Activated CD8-positive, alpha-beta memory T cell treated with anti-CD3 and anti-CD28 coated beads, Interleukin-2, amount 50 U/mL, for 1 hour (primary cell): ENCODE data around the gene CEP112.
"Not testable (repeated sequence)": the region's sequence is repeated elsewhere in the genome, so short reads cannot be mapped to it uniquely, and the experiment has no call there.

Source experiments
- DNase-seq: peaks from one replicate; pipeline ENCODE4 v3.0.0-alpha.2; 2020; ENCODE audit errors: extremely low read depth

CEP112 gene

GRCh38 chr17:65833214-65833613 is 358.7 kb downstream of the CEP112 start:
- DNase-seq, result no peak

GRCh38 chr17:65830356-65830755 is 361.6 kb downstream of the CEP112 start:
- DNase-seq, result no peak

GRCh38 chr17:65826577-65826976 is 365.4 kb downstream of the CEP112 start:
- DNase-seq, result not testable (repeated sequence)

- no peak for DNase-seq
Measured at GRCh38 chr17:65824901-65825300, 367.0 kb downstream of the CEP112 start.

GRCh38 chr17:65823713-65824112 is 368.2 kb downstream of the CEP112 start:
- no peak for DNase-seq

- no peak for DNase-seq
Measured at GRCh38 chr17:65820811-65821210, 371.1 kb downstream of the CEP112 start.

- DNase-seq, result no peak
Measured at GRCh38 chr17:65820306-65820705, 371.6 kb downstream of the CEP112 start.

- DNase-seq, result no peak
Measured at GRCh38 chr17:65819810-65820209, 372.1 kb downstream of the CEP112 start.

GRCh38 chr17:65817951-65818350 is 374.0 kb downstream of the CEP112 start:
- no peak for DNase-seq

- DNase-seq, result no peak
Measured at GRCh38 chr17:65814418-65814817, 377.5 kb downstream of the CEP112 start.

GRCh38 chr17:65813306-65813705 is 378.6 kb downstream of the CEP112 start:
- no peak for DNase-seq

GRCh38 chr17:65811043-65811442 is 380.9 kb downstream of the CEP112 start:
- DNase-seq, result no peak

- DNase-seq, result no peak
Measured at GRCh38 chr17:65809366-65809765, 382.6 kb downstream of the CEP112 start.

- not testable (repeated sequence) for DNase-seq
Measured at GRCh38 chr17:65808566-65808965, 383.4 kb downstream of the CEP112 start.

GRCh38 chr17:65807361-65807760 is 384.6 kb downstream of the CEP112 start:
- no peak for DNase-seq

- DNase-seq, result no peak
Measured at GRCh38 chr17:65801513-65801912, 390.4 kb downstream of the CEP112 start.

GRCh38 chr17:65800655-65801054 is 391.3 kb downstream of the CEP112 start:
- no peak for DNase-seq

- DNase-seq, result no peak
Measured at GRCh38 chr17:65799869-65800268, 392.1 kb downstream of the CEP112 start.

- DNase-seq, result no peak
Measured at GRCh38 chr17:65799454-65799853, 392.5 kb downstream of the CEP112 start.

- DNase-seq, result peak; percentile 0
Measured at GRCh38 chr17:65797809-65798208, 394.1 kb downstream of the CEP112 start.

- no peak for DNase-seq
Measured at GRCh38 chr17:65797101-65797500, 394.8 kb downstream of the CEP112 start.

- DNase-seq, result no peak
Measured at GRCh38 chr17:65794572-65794971, 397.4 kb downstream of the CEP112 start.

- no peak for DNase-seq
Measured at GRCh38 chr17:65790241-65790640, 401.7 kb downstream of the CEP112 start.

GRCh38 chr17:65787503-65787902 is 404.4 kb downstream of the CEP112 start:
- no peak for DNase-seq

- no peak for DNase-seq
Measured at GRCh38 chr17:65786479-65786878, 405.5 kb downstream of the CEP112 start.
